Natural killer cell (primary cell): ENCODE data around the gene FAM186B. TPM values are rescaled to one million over a fixed set of nuclear protein-coding genes. Genes with fewer than 3 reads are reported as not detected.

Experiments
- ATAC-seq, 3 donors: fragments of 150-1000 bp in 2 of 3; fragments of 200-7000 bp in 1 of 3; cut with Tn5 transposase; 1 replicate in 1 of 3; 2 replicates in 2 of 3; pipeline ENCODE4 v1.10.0; 2021; ENCODE audit warnings: mild to moderate bottlenecking in 2 of 3, moderate library complexity in 2 of 3
- DNase-seq, 2 donors: peaks; one replicate each; pipeline versions ENCODE4 v3.0.0 to v3.0.0-alpha.2; 2013 to 2021; ENCODE audit warnings: mixed read lengths in 1 of 2
- H3K27ac ChIP-seq: one replicate; pipeline ENCODE4 v1.5.1; 2013; ENCODE audit warnings: mild to moderate bottlenecking, low read length
- H3K27me3 ChIP-seq: one replicate; pipeline ENCODE4 v1.6.1; 2013; ENCODE audit warnings: low read length; ENCODE audit not compliant: control insufficient read depth, insufficient read depth
- H3K36me3 ChIP-seq: one replicate; pipeline ENCODE4 v1.6.1; 2013; ENCODE audit warnings: low read length; ENCODE audit not compliant: control insufficient read depth, insufficient read depth
- H3K4me1 ChIP-seq: one replicate; pipeline ENCODE4 v1.6.1; 2013; ENCODE audit warnings: low read length; ENCODE audit not compliant: control insufficient read depth, insufficient read depth
- H3K4me3 ChIP-seq: one replicate; pipeline ENCODE4 v1.5.1; 2013; ENCODE audit warnings: low read length
- H3K9me3 ChIP-seq: one replicate; pipeline ENCODE4 v1.6.1; 2013; ENCODE audit warnings: low read length; ENCODE audit not compliant: control insufficient read depth, insufficient read depth
- H3K27ac Mint-ChIP-seq, 2 donors: one replicate each; pipeline ENCODE4 v1.8.0; 2022; ENCODE audit warnings: mild to moderate bottlenecking in 2 of 2, mixed read lengths in 2 of 2, moderate library complexity in 1 of 2
- H3K27me3 Mint-ChIP-seq, 2 donors: one replicate each; pipeline ENCODE4 v1.8.0; 2022; ENCODE audit warnings: low read depth in 2 of 2, mixed read lengths in 2 of 2
- H3K36me3 Mint-ChIP-seq: one replicate; pipeline ENCODE4 v1.8.0; 2022; ENCODE audit warnings: mixed read lengths
- H3K4me1 Mint-ChIP-seq, 2 donors: one replicate each; pipeline ENCODE4 v1.8.0; 2022; ENCODE audit warnings: mixed read lengths in 2 of 2
- H3K4me3 Mint-ChIP-seq: one replicate; pipeline ENCODE4 v1.8.0; 2022; ENCODE audit warnings: mild to moderate bottlenecking, moderate library complexity, mixed read lengths
- H3K9me3 Mint-ChIP-seq, 2 donors: one replicate each; pipeline ENCODE4 v1.8.0; 2022; ENCODE audit warnings: mixed read lengths in 2 of 2
- WGBS: methylation state at CpG from one replicate; pipeline ENCODE4 v1.1.7; 2013; ENCODE audit warnings: missing lambda C conversion rate; ENCODE audit not compliant: insufficient coverage; 5-methylcytosine and 5-hydroxymethylcytosine counted together
- intact Hi-C: fragments of 100-400 bp; cut with micrococcal nuclease; formaldehyde crosslinking; loops from one replicate; pipeline ENCODE4 v1.14.2; 2022
- total RNA-seq, 4 donors: library from RNA; stranded (reverse); fragments of 120-200 nt in 1 of 4; gene quantifications; one replicate each; pipeline versions ENCODE4 v1.2.3 to v1.2.4, GENCODE V29; 2013 to 2022
- TF ChIP-seq, protein P1 (sequence below): fragments of 200-600 bp; IDR thresholded peaks from one replicate; pipeline ENCODE4 v1.8.0; 2022; ENCODE audit warnings: antibody characterized with exemption

The FAM186B gene
- total RNA-seq, 3 donors from 2014 or later (not counting 1 experiment from before 2014, with no cell fraction given), result 0.56 to 0.85 (median 0.77) TPM

DNA sequence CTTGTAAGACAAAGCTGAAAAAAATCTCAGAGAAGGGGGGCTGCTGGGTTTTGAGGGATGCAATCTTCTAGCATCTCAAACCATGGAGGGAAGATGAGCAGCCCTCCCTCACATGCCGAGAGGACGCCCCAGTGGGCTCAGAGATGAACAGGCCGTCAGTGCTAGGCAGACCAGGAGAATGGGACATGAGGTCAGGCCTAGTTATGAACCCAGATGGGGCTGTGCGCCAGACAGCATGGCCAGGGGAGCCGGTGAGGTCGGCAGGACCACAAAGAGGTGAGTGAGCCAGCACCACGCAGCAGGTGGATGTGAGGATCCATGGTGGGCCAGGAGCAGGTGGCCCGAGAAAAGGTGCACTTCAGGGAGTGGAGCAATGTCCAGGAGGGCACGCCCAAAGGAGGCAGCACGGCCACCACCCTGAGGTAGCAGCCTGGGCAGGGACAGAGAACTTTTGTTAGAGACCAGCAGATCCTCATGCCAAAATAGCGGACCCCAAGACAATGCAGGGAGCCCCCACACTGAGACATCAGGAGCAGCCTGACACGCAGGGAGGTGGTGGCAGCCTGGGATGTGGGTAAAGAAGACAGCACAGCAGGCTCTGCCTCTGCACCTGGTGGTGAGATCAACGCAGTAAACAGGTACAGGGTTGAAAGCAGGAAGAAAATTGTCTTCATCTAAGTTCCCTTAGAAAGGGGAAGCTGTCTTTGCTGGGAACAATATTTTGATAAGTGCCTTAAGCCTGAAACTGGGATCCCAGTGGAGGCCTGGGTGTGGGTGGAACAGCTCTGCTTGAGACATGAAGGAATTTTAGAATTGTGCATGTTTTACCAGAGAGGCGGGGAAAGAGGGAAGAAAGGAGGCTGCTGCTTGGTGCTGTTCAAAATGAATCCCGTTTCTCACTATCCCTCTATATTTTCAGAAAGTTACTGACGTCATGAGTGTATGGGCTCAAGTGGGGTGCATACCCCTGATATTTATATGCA is 19.7 kb downstream of the FAM186B start:
- 96% methylated on average over 16 of the region's 16 CpGs for WGBS
- ATAC-seq (no peak), DNase-seq (no peak)
- Mint-ChIP-seq H3K36me3 (no peaks in the 10 kb centered on the region), H3K9me3 (no peaks in the 10 kb centered on the region), H3K27ac (no peak overlapping the region), H3K4me3 (no peak overlapping the region), H3K27me3 (no peaks in the 10 kb centered on the region), H3K4me1 (peaks cover 0 to 7% of the 10 kb centered on the region in 2 donors)
- H3K4me1 ChIP-seq, result no peaks in the 10 kb centered on the region
- intact Hi-C loops, result no loop called here
- H3K4me3 ChIP-seq, result no peak overlapping the region
- H3K36me3 ChIP-seq, result peaks cover 3% of the 10 kb centered on the region
- TF ChIP-seq, protein P1, sequence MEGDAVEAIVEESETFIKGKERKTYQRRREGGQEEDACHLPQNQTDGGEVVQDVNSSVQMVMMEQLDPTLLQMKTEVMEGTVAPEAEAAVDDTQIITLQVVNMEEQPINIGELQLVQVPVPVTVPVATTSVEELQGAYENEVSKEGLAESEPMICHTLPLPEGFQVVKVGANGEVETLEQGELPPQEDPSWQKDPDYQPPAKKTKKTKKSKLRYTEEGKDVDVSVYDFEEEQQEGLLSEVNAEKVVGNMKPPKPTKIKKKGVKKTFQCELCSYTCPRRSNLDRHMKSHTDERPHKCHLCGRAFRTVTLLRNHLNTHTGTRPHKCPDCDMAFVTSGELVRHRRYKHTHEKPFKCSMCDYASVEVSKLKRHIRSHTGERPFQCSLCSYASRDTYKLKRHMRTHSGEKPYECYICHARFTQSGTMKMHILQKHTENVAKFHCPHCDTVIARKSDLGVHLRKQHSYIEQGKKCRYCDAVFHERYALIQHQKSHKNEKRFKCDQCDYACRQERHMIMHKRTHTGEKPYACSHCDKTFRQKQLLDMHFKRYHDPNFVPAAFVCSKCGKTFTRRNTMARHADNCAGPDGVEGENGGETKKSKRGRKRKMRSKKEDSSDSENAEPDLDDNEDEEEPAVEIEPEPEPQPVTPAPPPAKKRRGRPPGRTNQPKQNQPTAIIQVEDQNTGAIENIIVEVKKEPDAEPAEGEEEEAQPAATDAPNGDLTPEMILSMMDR, result no peak
- no peaks in the 10 kb centered on the region for H3K27me3 ChIP-seq
- H3K9me3 ChIP-seq, result no peaks in the 10 kb centered on the region
- no peak overlapping the region for H3K27ac ChIP-seq

DNA sequence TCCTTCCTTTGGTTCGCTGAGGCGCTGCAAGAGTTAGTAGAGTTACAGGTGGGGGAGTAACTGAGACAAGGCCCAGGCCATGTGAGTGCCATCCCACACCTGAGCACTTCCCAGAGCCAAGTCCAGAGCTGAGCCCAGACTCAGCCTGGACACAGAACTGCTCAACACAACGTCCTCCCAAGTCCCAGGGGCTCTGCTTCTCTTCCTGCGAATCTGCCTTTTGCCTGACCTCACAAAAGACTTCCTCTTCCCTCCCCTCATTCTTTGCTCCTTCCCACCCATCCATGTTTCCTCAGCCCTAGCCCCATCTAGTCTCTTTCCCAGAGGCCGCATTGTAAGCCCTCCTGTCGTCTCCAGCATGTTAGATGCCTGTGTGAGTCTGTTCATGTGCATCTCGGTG is 20.8 kb downstream of the FAM186B start:
- H3K9me3 Mint-ChIP-seq, result no peaks in the 10 kb centered on the region
- TF ChIP-seq, protein P1, result no peak

DNA sequence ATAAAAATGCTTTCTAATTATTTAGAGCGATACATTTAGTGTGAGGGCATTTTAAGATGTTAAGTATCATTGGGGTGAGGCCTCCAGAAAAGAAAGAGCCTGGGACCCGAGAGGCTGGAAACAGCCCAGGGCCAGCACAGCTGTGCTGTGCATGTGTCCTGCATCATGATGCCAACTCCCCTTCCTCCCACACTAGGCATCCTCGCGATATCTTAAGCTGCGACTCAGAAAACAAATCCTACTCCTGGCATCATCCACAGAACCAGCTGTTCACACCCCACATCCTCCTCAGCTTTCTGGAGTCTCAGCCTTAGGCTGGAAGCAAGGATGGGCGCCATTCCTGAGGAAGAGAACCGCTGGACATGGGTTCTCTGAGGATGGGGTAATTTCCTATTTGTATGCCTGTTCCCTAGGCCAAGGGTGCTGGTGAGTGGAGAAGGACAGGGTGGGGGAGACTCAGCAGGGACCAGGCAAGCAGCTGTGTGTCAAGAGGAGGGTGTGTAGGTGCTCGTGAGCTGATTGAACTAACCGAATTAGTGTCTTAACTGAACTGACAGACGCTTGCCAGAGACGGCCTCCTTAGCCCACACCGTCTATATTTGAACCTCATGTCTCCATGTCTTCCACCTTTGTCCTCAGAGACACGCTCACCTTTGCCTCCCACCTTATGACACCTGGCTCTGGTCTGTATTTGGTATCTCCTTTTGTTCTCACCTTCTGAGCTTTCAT is 21.9 kb downstream of the FAM186B start:
- TF ChIP-seq, protein P1, result no peak
- H3K9me3 ChIP-seq, result no peaks in the 10 kb centered on the region
- H3K36me3 Mint-ChIP-seq, result no peaks in the 10 kb centered on the region
- no peak overlapping the region for H3K27ac ChIP-seq
- H3K4me1 ChIP-seq, result no peaks in the 10 kb centered on the region
- DNase-seq (no peak), ATAC-seq (no peak)
- no peaks in the 10 kb centered on the region for H3K27me3 Mint-ChIP-seq
- peaks cover 3% of the 10 kb centered on the region for H3K36me3 ChIP-seq
- no peak overlapping the region for H3K4me3 ChIP-seq
- intact Hi-C loops, result no loop called here
- H3K9me3 Mint-ChIP-seq, result no peaks in the 10 kb centered on the region
- no peak overlapping the region for H3K27ac Mint-ChIP-seq
- H3K4me1 Mint-ChIP-seq, result peaks cover 0 to 13% of the 10 kb centered on the region in 2 donors
- no peaks in the 10 kb centered on the region for H3K27me3 ChIP-seq
- 98% methylated on average over 13 of the region's 13 CpGs for WGBS
- no peak overlapping the region for H3K4me3 Mint-ChIP-seq

More for the DNA sequence above, 20.8 kb downstream of the FAM186B start:
- Mint-ChIP-seq H3K4me1 (peaks cover 0 to 13% of the 10 kb centered on the region in 2 donors), H3K36me3 (no peaks in the 10 kb centered on the region), H3K27ac (no peak overlapping the region), H3K27me3 (no peaks in the 10 kb centered on the region), H3K4me3 (no peak overlapping the region)
- Histone ChIP-seq H3K4me1 (no peaks in the 10 kb centered on the region), H3K36me3 (peaks cover 3% of the 10 kb centered on the region), H3K9me3 (no peaks in the 10 kb centered on the region), H3K4me3 (no peak overlapping the region), H3K27ac (no peak overlapping the region), H3K27me3 (no peaks in the 10 kb centered on the region)
- intact Hi-C loops, result no loop called here
- ATAC-seq (no peak), DNase-seq (no peak)
- WGBS, result 92% methylated on average over 7 of the region's 7 CpGs
